NCI-H2081 treated with DMSO at 0.1 percent for 48 hours (cell line): Measurements from ENCODE around the gene P2RX1.
"Not testable (repeated sequence)": the region's sequence is repeated elsewhere in the genome, so short reads cannot be mapped to it uniquely, and the experiment has no call there.

Experiments
- DNase-seq: peaks from one replicate; lab custom pipeline; 2025; lab: John Stamatoyannopoulos, UW

The P2RX1 gene

DNA sequence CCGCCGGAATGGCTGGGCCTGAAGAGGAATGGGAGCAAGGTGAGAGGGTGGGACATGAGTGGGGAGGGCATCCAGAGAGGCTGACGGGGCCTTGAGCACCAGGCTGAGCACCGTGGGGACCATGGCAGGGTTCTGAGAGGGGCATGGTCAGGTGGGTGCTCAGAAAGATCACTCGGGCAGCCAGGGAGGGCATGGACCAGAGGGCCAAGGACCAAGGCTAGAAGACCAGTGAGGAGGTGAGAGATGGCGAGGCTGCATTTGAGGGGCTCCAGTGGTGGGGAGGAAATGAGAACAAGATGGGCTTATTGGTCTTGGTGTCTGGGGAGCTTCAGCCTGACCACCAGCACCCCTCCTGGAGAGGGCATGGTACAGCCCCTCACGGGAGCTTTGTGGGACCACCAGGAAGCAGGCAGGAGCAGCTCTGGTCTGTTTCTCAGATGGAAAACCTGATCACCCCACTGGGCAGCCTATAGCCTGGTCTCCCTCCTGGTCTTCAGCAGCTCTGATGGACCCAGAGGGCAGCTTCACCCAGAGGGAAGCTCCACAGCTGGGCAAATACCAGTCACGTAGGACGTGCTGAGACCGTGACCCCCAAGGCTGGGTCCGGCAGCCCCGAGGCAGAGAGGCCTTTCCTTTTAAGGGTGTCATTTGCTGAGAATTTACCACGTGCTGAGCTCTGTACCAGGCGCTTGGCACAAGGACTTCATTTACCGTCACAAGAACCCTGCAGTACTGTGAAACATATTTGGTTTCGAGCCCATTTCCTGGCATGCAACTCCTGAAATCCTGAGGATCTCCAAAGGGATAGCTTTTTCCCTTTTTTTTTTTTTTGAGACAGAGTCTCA is 58.8 kb downstream of the P2RX1 start:
- no peak for DNase-seq

- not testable (repeated sequence) for DNase-seq
Observed at GRCh38 chr17:3854204-3854603, 62.1 kb downstream of the P2RX1 start.

DNA sequence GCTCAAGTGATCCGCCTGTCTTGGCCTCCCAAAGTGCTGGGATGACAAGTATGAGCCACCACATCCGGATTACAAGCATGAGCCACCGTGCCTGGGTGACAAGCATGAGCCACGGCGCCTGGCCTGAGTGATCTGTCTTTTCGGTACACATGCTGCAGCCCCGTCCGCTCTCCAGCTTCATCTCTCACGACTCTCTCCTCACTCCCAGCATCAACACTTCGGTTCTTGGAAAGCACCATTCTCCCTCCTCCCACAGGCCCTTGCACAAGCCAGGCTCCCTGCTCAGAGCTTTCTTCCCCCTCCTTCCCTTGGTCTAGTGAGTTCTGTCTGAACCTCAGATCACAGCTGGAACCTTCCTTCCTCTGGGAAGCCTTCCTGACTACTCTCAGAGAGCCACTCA is 63.7 kb downstream of the P2RX1 start:
- no peak for DNase-seq

GRCh38 chr17:3851461-3852100 is 64.7 kb downstream of the P2RX1 start:
- DNase-seq: no peak

DNA sequence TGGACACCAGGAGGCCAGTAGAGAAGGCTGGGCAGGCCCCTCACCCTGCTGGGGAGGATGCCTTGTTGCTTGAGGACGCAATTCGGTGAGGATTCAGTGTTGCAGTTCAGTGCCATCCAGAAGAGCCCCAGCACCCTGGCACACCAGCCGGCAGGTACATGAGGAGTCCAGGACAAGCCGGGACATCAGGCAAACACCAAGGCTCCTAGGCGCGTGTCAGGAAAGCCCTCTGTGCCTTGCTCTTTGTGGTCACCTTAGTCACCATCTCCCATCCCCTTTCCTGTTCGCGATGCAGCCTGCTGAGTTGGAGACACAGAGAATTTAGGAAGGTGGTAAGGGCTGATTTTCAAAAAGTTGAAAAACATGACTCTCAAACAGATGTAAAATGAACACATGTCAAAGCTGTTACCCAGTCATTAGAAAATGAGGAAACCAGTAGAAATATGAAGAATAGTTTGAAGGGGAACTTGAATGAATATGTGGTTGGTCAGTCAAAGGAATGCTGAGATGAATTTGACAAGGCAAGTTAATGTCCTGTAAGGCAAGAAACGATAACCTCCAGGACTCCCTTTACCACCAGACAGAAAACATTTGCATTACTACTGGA is 67.9 kb downstream of the P2RX1 start:
- DNase-seq: no peak

- no peak for DNase-seq
Observed at GRCh38 chr17:3847165-3847670, 69.0 kb downstream of the P2RX1 start.
